Activated naive CD4-positive, alpha-beta T cell treated with anti-CD3 and anti-CD28 coated beads for 36 hours (primary cell): ENCODE data around the gene PRSS35. TPM values are rescaled to one million over a fixed set of nuclear protein-coding genes. Genes with fewer than 3 reads are reported as not detected.
A peak's percentile ranks its signal among the peaks of the same experiment; 100 is the strongest.
"Not testable (repeated sequence)": the region's sequence is repeated elsewhere in the genome, so short reads cannot be mapped to it uniquely, and the experiment has no call there.

Experiments used
- CTCF ChIA-PET: fragments of 350-600 bp; sonication (Branson Sonifier 250); formaldehyde crosslinking; loops from one replicate; lab custom pipeline; 2021; ENCODE audit warnings: antibody characterized with exemption; lab: Charles Lee
- DNase-seq: peaks from one replicate; pipeline ENCODE4 v3.0.0-alpha.2; 2020
- H3K27ac Mint-ChIP-seq: one replicate; pipeline ENCODE4 v1.8.0; 2021; ENCODE audit warnings: mild to moderate bottlenecking, mixed read lengths
- H3K27me3 Mint-ChIP-seq: one replicate; pipeline ENCODE4 v1.8.0; 2021; ENCODE audit warnings: low read depth, mixed read lengths
- H3K36me3 Mint-ChIP-seq: one replicate; pipeline ENCODE4 v1.8.0; 2021; ENCODE audit warnings: low read depth, mixed read lengths
- H3K4me1 Mint-ChIP-seq: one replicate; pipeline ENCODE4 v1.8.0; 2021; ENCODE audit warnings: low read depth, mixed read lengths
- H3K4me3 Mint-ChIP-seq: one replicate; pipeline ENCODE4 v1.8.0; 2021; ENCODE audit warnings: mild to moderate bottlenecking, moderate library complexity, mixed read lengths
- H3K9me3 Mint-ChIP-seq: one replicate; pipeline ENCODE4 v1.8.0; 2021; ENCODE audit warnings: mixed read lengths
- intact Hi-C: fragments of 100-400 bp; cut with micrococcal nuclease; formaldehyde crosslinking; loops from one replicate; pipeline ENCODE4 v1.15.1; 2023
- total RNA-seq, 2 experiments: library from RNA; stranded (reverse); gene quantifications; one replicate each; pipeline ENCODE4 v1.2.3, GENCODE V29; 2021

PRSS35 gene
- total RNA-seq, 2 experiments from 2014 or later = not detected

- no peaks in the 10 kb centered on the region for H3K36me3 Mint-ChIP-seq
- H3K4me3 Mint-ChIP-seq = no peak overlapping the region
- CTCF ChIA-PET = interaction anchor here (0.6 to 1.0 kb wide), 14 partner anchors 9 to 1787 kb away, joined by 3 to 5 read pairs (median 4); partner anchors contain the start of gene UBE3D
- no peaks in the 10 kb centered on the region for H3K4me1 Mint-ChIP-seq
- no peak overlapping the region for H3K27ac Mint-ChIP-seq
- intact Hi-C loops = no loop called here
- no peaks in the 10 kb centered on the region for H3K9me3 Mint-ChIP-seq
- H3K27me3 Mint-ChIP-seq = peaks cover 4% of the 10 kb centered on the region
- DNase-seq = peak; percentile 67
Observed at GRCh38 chr6:83536034-83536646, 23.8 kb downstream of the PRSS35 start.

GRCh38 chr6:83536647-83537589 lies 24.6 kb downstream of the PRSS35 start:
- CTCF ChIA-PET = interaction anchor here (0.6 to 1.0 kb wide), 14 partner anchors 10 to 1786 kb away, joined by 3 to 5 read pairs (median 4); partner anchors contain the start of gene UBE3D
- DNase-seq = no peak
- Mint-ChIP-seq H3K27me3 (peaks cover 4% of the 10 kb centered on the region), H3K9me3 (no peaks in the 10 kb centered on the region), H3K36me3 (no peaks in the 10 kb centered on the region), H3K27ac (no peak overlapping the region), H3K4me3 (no peak overlapping the region), H3K4me1 (no peaks in the 10 kb centered on the region)
- intact Hi-C loops = no loop called here

GRCh38 chr6:83539678-83540077 lies 27.3 kb downstream of the PRSS35 start:
- H3K4me3 Mint-ChIP-seq = no peak overlapping the region
- H3K9me3 Mint-ChIP-seq = no peaks in the 10 kb centered on the region
- no peaks in the 10 kb centered on the region for H3K4me1 Mint-ChIP-seq
- no peaks in the 10 kb centered on the region for H3K36me3 Mint-ChIP-seq
- CTCF ChIA-PET = interaction anchor here (0.6 kb wide), 1 partner anchor 263 kb away, joined by 3 read pairs; no protein-coding TSS in a partner anchor
- peaks cover 4% of the 10 kb centered on the region for H3K27me3 Mint-ChIP-seq
- DNase-seq = no peak
- no peak overlapping the region for H3K27ac Mint-ChIP-seq
- intact Hi-C loops = no loop called here

GRCh38 chr6:83546636-83547035 lies 34.3 kb downstream of the PRSS35 start:
- Mint-ChIP-seq H3K27me3 (peaks cover 9% of the 10 kb centered on the region), H3K9me3 (peaks cover 3% of the 10 kb centered on the region), H3K4me3 (no peak overlapping the region), H3K27ac (no peak overlapping the region), H3K4me1 (no peaks in the 10 kb centered on the region), H3K36me3 (no peaks in the 10 kb centered on the region)
- DNase-seq = peak; percentile 3
- intact Hi-C loops = no loop called here
- CTCF ChIA-PET = interaction anchor here (0.6 kb wide), 1 partner anchor 372 kb away, joined by 3 read pairs; no protein-coding TSS in a partner anchor

GRCh38 chr6:83550482-83550881 lies 38.1 kb downstream of the PRSS35 start:
- H3K4me3 Mint-ChIP-seq, CTCF ChIA-PET, H3K27ac Mint-ChIP-seq, H3K36me3 Mint-ChIP-seq, DNase-seq, H3K9me3 Mint-ChIP-seq, H3K4me1 Mint-ChIP-seq, intact Hi-C loops: not testable (repeated sequence)
- H3K27me3 Mint-ChIP-seq = peaks cover 12% of the 10 kb centered on the region

GRCh38 chr6:83551748-83552147 lies 39.4 kb downstream of the PRSS35 start:
- H3K4me1 Mint-ChIP-seq, H3K9me3 Mint-ChIP-seq, intact Hi-C loops, H3K27ac Mint-ChIP-seq, H3K36me3 Mint-ChIP-seq, CTCF ChIA-PET, H3K4me3 Mint-ChIP-seq, DNase-seq: not testable (repeated sequence)
- H3K27me3 Mint-ChIP-seq = peaks cover 12% of the 10 kb centered on the region

- no peaks in the 10 kb centered on the region for H3K9me3 Mint-ChIP-seq
- peaks cover 3% of the 10 kb centered on the region for H3K27me3 Mint-ChIP-seq
- no peak overlapping the region for H3K27ac Mint-ChIP-seq
- no peaks in the 10 kb centered on the region for H3K36me3 Mint-ChIP-seq
- no peak for DNase-seq
- CTCF ChIA-PET = no interaction called here
- no peaks in the 10 kb centered on the region for H3K4me1 Mint-ChIP-seq
- intact Hi-C loops = no loop called here
- no peak overlapping the region for H3K4me3 Mint-ChIP-seq
Observed at GRCh38 chr6:83556871-83557270, 44.5 kb downstream of the PRSS35 start.

GRCh38 chr6:83558975-83559374 lies 46.6 kb downstream of the PRSS35 start:
- Mint-ChIP-seq H3K4me1 (no peaks in the 10 kb centered on the region), H3K27me3 (peaks cover 3% of the 10 kb centered on the region), H3K36me3 (no peaks in the 10 kb centered on the region), H3K9me3 (peaks cover 2% of the 10 kb centered on the region), H3K27ac (no peak overlapping the region), H3K4me3 (no peak overlapping the region)
- no peak for DNase-seq
- intact Hi-C loops = no loop called here
- CTCF ChIA-PET = interaction anchor here (1.1 kb wide), 1 partner anchor 10 kb away, joined by 4 read pairs; no protein-coding TSS in a partner anchor

GRCh38 chr6:83571663-83572185 lies 59.4 kb downstream of the PRSS35 start:
- H3K36me3 Mint-ChIP-seq, H3K4me3 Mint-ChIP-seq, H3K4me1 Mint-ChIP-seq, H3K27me3 Mint-ChIP-seq, H3K27ac Mint-ChIP-seq, DNase-seq, intact Hi-C loops, CTCF ChIA-PET: not testable (repeated sequence)
- H3K9me3 Mint-ChIP-seq = peaks cover 11% of the 10 kb centered on the region

GRCh38 chr6:83574783-83575182 lies 62.4 kb downstream of the PRSS35 start:
- H3K4me3 Mint-ChIP-seq = no peak overlapping the region
- no peaks in the 10 kb centered on the region for H3K36me3 Mint-ChIP-seq
- intact Hi-C loops = no loop called here
- DNase-seq = no peak
- CTCF ChIA-PET = no interaction called here
- no peaks in the 10 kb centered on the region for H3K4me1 Mint-ChIP-seq
- no peak overlapping the region for H3K27ac Mint-ChIP-seq
- H3K27me3 Mint-ChIP-seq = no peaks in the 10 kb centered on the region
- H3K9me3 Mint-ChIP-seq = peaks cover 8% of the 10 kb centered on the region
